UCSD-AML1 (cell line): ENCODE results near the gene SLC38A2.
A peak's percentile ranks its signal among the peaks of the same experiment; 100 is the strongest.

Experiments
- DNase-seq: peaks from one replicate; lab custom pipeline; 2025; ENCODE audit not compliant: unreplicated experiment; lab: John Stamatoyannopoulos, UW

Gene SLC38A2

GRCh38 chr12:46395388-46395787 lies 22.8 kb upstream of the SLC38A2 start:
- DNase-seq = no peak

GRCh38 chr12:46391630-46392029 lies 19.1 kb upstream of the SLC38A2 start:
- no peak for DNase-seq

- no peak for DNase-seq
Measured at GRCh38 chr12:46390881-46391280, 18.3 kb upstream of the SLC38A2 start.

GRCh38 chr12:46390304-46390703 lies 17.7 kb upstream of the SLC38A2 start:
- DNase-seq = no peak

- no peak for DNase-seq
Measured at GRCh38 chr12:46389031-46389616, 16.6 kb upstream of the SLC38A2 start.

- DNase-seq = no peak
Measured at GRCh38 chr12:46388427-46389021, 16.0 kb upstream of the SLC38A2 start.

- no peak for DNase-seq
Measured at GRCh38 chr12:46387670-46388069, 15.1 kb upstream of the SLC38A2 start.

GRCh38 chr12:46386877-46387629 lies 14.5 kb upstream of the SLC38A2 start:
- DNase-seq = peak; percentile 43

- no peak for DNase-seq
Measured at GRCh38 chr12:46386360-46386867, 13.8 kb upstream of the SLC38A2 start.

- DNase-seq = no peak
Measured at GRCh38 chr12:46385438-46385837, 12.9 kb upstream of the SLC38A2 start.

- no peak for DNase-seq
Measured at GRCh38 chr12:46384451-46385309, 12.1 kb upstream of the SLC38A2 start.

- peak; percentile 86 for DNase-seq
Measured at GRCh38 chr12:46383654-46384450, 11.3 kb upstream of the SLC38A2 start.

GRCh38 chr12:46382964-46383653 lies 10.5 kb upstream of the SLC38A2 start:
- DNase-seq = peak; percentile 98

GRCh38 chr12:46382408-46382963 lies 9.9 kb upstream of the SLC38A2 start:
- DNase-seq = peak; percentile 15

GRCh38 chr12:46380881-46381280 lies 8.3 kb upstream of the SLC38A2 start:
- DNase-seq = no peak

- DNase-seq = no peak
Measured at GRCh38 chr12:46380022-46380796, 7.6 kb upstream of the SLC38A2 start.

GRCh38 chr12:46379352-46379751 lies 6.8 kb upstream of the SLC38A2 start:
- no peak for DNase-seq

GRCh38 chr12:46378530-46378929 lies 6.0 kb upstream of the SLC38A2 start:
- no peak for DNase-seq

GRCh38 chr12:46377678-46378077 lies 5.1 kb upstream of the SLC38A2 start:
- DNase-seq = no peak
